HG02840 (cell line): ENCODE data around the gene KCNE4.

ENCODE experiments used
- ATAC-seq: cut with Tn5 transposase; IDR thresholded peaks from one replicate; pipeline ENCODE4 v1.9.1; 2021; ENCODE audit warnings: mild to moderate bottlenecking, moderate library complexity, moderate number of reproducible peaks; ENCODE audit not compliant: unreplicated experiment, low FRiP score

Gene KCNE4

DNA sequence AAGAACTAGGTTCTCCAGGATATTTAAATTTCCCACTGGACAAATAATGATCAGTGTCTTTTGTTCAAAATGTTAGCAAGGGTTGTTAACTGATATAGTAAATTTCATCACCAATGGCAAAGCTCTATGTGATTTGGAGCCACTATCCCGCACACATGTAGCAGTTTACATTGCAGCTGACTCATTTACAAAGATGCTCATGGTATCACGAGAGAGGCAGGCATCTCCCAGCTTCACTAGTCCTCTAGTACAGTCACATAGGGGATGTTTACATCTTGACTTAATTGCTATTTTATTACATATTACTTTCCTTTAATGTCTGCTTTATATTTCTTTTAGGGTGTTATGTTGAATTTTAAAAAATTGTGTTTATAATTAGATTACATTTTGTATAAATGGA is 30.7 kb downstream of the KCNE4 start:
- no peak for ATAC-seq

DNA sequence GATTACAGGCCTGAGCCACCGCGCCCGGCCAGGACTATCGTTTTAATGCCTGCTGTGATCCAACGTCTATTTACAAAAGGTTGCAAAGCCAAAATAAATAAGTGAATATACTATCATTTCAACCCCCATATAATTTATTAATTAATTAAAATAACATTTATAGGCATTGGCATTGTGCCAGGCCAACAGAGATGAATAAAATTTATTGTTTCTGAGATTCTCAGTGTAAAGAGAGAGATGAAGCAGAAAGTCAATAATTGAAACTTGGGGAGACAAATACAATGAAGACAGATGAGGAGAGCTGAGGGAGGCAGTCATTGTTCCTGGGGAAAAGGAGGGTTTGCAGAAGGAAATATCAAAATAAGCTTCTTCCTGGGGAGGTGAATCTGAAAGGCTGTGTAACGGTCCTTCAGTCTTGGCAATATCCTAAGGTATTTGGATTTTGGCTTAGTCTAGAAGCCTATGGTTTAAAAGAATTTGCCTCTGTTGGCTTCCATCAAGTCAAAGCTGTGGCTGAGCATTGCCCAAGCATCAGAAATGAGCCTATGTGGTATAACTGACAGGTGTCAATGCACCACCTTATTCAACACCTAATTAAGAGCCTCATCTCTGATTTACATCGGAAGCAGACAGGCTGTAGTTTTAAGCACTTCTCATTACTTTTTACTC is 31.5 kb downstream of the KCNE4 start:
- ATAC-seq = no peak

DNA sequence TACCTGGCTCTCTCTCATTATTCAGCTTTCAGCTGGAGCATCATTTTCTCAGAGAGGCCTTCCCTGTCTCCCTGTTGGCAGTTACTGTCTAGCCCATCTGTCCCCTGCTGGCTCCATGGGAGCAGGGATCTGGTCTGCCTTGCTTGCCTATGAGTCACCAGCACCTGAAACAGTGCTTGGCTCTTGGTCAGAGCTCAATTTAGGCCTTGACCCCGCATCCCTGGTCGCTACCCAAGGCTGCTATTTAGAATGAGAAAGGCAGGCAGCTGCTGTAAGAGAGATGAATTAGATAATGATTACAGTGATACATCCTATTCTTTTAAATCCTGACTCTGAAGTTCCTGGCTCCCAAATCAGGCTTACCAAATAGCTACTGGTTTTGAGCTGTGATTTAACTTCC is 32.9 kb downstream of the KCNE4 start:
- no peak for ATAC-seq

DNA sequence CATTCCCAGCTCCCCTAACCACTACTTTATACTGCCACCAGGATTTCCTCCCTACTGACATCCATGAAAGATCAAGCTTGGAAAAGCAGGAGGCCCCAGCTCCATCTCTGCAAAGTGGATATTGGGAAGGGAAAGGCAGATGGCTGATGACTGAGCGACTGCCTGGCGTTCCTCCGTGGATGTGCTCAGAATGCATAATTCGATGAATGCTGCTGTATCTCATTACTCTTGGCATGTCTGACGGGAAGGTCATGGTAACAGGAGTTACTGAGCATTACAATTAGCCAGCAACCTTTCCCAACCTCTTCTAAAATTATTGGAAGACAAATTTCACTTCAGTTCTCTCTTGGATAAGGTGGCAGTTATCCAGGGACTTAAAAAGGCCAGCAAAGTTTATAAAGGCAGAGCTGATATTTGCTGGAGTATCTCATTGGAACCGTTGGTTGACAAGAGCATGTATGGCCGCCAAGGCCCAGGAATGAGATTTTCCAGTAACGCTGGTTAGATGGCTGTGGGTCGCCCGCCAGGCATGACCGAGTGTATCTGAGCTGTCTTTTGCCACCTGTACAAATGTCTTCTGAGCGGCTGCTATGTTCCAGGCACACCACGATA is 34.5 kb downstream of the KCNE4 start:
- no peak for ATAC-seq

DNA sequence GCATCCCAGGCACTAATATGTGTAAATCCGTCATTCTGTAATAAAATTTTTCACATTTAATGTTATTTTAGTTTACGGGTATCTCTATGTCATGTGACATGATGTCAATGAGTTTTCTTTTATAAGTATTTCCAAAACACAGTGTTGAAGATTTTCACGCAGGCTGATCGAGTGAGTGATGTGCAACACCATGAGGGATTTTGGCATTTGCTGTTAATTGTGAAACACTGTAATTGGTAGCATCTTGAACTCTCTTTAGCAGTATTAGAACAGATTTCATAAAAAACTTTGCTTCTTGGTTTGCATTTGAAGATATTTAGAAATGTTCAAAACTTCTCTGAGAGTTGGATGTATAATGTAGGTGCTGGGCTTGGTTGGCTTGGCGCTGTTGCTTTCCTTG is 35.5 kb downstream of the KCNE4 start:
- no peak for ATAC-seq

DNA sequence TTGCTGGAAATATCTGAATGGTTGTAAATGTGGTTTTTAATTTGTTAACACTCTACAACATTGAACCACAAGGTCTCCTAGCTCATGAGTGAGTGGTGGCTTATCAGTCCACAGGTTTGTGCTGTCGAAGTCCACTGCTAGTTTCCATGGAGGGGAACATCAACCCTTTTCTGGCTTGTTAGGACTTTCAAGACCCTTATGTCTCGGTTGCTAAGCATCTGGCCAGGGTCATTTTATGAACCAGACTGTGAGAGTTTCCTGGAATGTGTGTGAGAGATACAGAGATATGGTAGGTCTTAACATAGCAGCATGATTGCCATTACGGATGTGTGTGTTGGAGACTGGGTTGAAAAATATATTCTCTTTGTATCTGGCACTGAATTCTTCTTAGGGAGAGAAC is 36.9 kb downstream of the KCNE4 start:
- no peak for ATAC-seq

DNA sequence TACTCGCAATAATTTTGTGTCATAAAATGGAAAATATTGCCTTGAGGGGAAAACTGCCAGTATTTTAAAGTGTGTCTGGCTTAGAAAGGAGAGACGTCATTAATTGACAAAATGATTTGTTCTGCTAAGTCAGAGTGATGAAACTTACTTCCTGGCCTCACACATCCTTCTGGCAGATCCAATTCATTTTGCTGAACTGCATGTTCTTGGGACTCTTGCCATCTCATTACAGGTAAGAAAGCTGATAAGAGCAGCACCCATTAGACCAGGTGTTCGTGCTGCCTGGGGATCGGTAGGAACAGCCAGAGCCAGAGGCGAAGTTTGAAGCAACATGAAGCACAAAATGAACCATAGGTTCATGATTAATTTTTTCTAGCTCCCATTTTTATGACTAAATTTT is 38.0 kb downstream of the KCNE4 start:
- ATAC-seq = no peak

DNA sequence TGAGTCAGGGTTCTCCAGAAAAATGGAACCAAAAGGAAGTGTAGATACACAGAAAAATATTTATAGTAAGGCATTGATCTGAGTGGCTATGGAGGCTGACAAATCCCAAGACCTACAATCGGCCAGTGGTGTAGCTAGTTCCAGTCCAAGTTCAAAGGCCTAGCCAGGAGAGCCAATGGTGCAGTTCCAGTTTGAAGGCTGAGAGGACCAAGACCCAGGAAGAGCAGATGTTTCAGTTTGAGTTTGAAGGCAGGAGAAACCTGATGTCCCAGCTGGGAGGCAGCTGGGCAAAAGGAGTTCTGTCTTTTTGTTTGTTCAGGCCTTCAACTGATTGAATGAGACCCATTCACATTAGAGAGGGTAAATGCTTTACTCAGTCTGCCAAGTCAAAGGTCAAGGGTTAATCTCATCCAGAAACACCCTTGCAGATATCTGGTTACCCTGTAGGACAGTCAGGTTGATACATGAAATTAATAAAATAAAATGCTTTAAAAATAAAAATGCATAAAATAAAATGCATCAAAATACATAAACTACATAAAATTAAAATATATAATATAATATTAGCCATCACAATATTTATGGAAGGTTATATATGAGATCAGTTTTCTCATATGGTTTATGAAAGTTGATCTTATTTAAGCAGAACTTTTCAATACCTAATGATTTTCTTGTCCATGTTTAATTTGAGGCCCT is 38.7 kb downstream of the KCNE4 start:
- ATAC-seq = no peak

DNA sequence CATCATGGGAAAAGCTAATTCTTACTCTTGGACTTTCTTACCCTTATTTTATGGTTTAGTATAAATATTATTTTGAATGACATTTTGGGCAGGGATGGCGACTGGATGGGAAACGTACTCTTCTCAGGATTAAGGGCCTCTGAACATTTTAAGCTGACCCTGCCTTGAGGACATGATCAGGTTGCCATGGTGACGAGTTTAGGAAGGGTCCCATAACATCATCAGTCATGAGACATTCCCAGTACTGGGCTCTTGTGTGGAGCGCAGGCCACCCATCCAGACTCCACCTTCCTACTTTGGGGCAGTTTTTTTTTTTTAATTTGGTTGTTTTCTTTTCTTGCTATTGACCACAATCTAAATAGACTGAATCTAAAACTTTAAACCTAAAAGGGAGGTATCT is 40.7 kb downstream of the KCNE4 start:
- ATAC-seq = no peak

DNA sequence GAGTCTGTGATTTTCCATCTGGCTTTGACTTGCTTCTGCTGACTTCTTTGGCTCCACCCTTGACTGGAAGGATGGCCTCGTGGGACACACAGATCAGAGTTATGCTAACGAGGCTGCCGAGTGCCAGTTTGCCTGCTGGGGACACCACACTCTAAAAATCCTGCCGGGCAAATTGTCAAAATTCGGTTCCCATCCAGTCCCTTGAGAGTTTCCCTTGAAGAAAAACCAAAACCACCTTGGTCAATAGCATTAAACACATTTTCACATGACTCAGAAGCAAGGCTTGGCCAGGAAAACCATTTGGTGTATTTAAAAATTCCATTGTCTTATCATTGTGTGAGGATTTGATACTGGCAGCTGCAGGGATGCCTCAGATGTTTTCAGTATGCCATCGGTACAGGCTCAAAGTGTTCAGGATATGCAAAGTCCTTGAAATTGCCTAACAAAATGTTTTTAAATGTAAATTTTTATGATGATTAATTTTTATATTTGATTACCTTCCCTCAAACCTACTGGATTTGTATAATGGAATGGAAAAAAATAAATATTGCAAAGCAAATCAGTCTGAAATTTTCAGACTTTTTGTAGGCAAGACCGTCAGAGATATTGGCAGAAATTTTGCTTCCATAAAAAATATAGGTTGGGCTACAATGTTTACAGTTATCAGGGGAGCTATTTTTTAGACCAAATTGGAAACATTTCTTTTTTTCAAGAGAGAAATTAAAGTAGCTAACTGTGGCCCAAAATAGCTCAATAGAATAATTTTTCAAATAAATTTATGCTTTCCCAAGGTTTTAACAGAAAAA is 41.6 kb downstream of the KCNE4 start:
- no peak for ATAC-seq

DNA sequence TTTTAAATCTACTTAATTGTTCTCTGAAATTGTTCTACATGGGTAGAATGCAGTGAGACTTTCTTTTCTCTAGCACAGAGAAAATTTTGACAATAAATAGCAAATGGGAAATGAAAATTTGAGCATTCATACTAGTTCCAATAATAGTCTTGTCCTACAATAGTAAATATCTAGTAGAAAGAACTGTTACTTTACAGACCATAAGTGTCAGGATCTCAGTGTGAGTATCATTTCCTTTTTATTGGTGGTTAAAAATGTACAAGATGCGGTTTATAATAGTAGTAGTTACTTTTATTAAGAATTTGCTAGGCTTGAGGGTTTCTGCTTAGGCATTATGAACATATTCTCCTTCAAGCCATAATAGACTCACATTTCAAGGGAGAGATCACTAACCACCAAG is 43.2 kb downstream of the KCNE4 start:
- ATAC-seq = no peak

DNA sequence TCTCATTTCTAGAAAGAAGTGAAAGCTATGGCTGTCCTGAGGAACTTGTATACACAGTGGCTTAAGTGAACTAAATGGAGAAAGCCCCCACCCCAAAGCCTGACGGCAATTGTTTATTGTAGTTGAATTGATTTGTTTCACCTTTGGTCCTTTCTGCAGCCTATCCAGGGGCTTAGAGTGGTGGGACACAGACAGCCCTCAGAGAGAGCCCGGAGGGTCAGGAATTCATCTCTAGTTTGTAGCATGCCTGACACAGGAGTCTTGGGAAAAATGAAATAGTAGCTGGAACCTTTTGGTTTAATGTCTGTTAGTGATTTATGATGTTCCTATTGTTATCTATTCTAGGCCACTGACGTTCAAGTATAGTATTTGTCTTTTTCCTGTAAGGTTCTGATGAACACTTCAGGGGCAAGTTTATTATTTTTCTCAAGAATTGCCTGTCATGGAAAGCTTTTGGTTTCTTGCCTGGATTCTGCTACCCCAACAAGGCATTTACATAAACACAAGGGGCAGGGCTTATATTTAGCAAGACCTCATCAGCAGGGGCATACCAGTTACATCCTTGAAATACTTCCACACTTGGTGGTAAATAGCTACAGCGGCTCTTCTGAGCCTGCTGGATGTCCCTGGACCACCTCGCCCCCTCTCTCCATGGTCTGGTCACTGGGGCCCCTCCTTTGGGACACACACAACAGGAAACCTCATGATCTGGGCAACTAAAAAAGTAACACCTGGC is 44.4 kb downstream of the KCNE4 start:
- no peak for ATAC-seq

DNA sequence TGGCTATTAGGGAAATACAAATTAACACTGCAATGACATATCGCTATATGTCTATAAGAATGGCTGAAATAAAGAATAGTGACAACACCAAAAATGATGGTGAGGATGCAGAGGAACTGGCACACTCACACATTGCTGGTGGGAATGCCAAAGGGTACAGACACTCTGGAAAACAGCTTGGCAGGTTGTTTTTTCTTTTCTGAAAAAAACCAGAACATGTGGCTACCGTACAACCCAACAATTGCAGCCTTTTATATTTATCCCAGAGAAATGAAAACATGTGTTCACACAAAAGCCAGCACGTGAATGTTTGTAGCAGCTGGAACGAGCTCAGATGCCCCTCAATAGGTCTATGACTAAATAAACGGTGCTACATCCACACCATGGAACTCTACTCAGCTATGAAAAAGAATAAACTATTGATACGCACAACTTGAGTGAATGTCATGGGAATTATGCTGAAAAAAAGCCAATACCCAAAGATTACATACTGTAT is 45.9 kb downstream of the KCNE4 start:
- ATAC-seq = no peak

DNA sequence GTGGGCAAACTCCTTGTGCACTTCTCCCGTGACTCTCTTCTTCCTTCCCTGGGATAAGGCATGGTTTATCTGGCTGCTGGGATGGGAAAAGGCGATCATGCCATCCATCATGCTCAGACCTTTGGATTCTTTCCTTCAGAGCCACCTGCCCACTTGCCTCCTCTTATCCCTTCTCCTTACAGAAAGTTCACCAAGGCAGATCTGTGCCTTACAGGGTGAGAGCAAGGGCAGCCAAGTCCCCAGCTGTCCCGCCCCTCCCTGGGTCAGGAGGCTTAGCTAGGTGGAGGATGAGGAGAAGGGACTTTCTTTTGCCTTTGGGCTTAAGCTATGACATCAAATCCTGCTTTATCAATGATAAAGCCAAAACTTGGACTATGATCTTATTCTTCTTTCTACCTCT is 47.6 kb downstream of the KCNE4 start:
- ATAC-seq = no peak

DNA sequence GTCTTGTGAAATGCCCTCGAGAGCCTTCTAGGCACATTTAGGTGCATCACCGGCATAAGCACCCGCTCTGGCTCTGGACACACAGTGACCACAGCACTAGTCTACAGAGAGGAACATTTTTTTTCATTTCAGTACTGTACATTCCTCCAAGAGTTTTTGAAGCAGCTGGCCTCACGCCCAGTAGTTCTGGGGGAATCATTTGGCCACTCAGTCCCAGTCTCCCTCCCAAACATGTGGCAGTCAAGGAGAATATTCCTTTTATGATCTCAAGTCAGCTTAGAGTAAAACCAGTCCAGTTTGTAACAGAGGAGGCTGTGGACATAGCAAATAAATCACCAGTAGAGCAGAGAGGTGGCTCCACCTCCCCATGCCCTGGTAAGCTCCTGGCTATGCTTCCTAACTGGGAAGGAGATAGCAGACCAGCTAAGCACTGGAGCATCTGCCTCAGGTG is 48.1 kb downstream of the KCNE4 start:
- ATAC-seq = no peak

DNA sequence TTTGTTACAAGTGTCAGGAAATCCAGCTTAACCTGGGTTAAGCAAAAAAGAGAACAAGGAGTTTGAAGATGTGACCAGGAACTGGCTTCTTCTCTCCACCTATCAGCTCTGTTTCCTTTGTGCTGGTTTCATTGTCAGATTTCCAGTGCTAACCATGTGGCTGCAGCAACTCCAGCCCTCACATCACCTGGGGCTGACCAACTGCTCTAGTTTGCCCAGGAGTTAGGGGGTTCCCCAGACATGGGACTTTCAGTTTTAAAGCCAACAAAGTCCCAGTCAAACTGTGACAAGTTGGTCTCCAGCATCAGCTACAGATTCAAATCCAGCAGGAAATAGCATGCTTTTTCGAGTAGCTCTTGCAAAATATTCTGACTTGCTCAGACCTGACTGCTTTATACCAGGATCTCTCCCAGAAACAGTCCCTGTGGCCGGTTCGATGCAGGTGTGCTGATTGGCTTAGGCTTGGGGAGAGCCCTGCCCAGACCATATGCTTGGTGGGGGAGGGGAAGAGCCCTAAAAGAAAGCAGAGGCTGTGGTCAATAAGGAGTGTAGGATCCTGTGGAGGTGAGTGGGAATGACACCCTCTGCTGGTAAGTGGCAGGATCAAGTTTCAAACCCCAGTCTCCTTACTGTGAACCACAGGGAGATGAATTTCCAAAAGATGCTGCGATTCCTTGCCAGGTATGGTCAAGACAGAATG is 49.5 kb downstream of the KCNE4 start:
- no peak for ATAC-seq

DNA sequence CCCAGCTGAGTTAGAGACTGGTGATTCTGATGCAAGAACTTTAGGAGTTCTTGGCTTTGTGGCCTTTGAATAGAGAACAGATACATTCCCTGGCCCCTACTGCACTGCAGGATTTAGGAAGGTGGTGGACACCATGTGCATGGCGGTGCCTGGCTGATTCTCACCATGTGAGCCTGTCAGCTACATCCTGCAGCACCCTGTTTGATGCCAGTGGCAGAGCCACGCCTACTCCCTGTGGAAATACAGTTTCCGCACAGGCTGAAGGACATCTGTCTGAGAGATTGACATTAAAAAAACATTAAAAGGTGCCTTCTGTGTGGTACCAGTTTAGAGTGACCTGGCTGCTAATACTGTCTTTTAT is 50.0 kb downstream of the KCNE4 start:
- no peak for ATAC-seq

DNA sequence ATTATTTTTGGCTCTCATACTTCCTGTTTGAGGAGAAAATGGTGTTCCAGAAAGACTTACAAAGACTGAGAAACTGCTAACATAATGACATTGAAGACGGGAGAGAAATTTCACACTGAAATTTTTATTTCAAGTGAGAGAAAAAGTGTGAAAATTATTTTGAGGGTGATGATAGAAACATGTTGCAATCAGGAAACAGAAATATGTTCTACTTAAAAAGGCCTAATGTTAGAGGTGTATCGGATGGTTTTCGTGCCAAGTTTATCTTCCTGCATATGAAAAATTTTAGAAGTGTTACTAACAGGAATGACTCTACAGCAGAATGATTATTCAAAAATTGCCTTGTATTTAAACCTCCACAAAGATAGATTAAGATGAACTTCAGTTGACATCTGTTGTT is 50.5 kb downstream of the KCNE4 start:
- ATAC-seq = no peak

DNA sequence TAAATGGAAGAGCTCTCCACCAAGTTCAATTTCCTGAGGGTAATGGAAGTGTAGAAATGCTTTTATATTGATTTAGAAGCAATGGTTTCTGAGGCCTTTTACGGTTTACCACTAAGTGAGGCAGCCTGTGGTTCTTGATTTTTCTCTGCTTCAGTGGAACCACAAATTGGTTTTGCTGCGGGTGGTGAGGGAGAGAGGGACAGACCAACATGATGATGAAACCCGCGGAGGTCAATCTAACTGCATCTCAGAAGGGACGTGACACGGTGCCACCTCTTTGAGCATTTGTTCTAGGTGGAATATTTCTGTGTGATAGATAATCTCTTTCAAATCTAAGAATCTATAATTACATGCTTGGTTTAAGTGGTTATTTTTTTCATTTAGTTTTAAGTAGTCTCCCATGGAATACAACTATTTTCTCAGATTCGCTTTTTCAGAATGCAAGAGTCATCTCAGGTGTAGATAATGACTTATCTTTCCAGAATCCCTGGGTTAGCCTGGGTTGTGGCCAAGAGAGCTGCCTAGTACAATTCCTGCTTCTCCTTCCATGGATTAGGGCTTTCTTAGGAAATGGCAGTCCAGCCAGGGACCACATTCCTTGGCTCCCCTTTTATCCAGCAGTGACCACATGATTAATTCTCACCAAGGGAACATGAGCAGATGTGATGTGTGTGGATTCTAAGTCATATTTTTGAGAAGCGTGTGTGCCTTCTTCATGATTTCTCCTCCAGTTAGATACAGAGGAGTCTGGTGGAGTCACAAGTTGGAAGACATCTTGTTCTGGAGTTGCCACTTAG is 52.5 kb downstream of the KCNE4 start:
- no peak for ATAC-seq
